ENCODE measurements around the gene NOL8.

GRCh38 chr9:92310562-92310961 lies 14.6 kb downstream of the NOL8 start:
- no peak for TF ChIP-seq CTCF (optimal IDR thresholded peaks at IDR 0.05 in 1 of 3, IDR thresholded peaks at IDR 0.05 in 1 of 3, conservative IDR thresholded peaks at IDR 0.05 in 1 of 3; ENCODE audit: extremely low read depth in 1 of 3, insufficient read depth in 2 of 3, low read length in 3 of 3)
- TF ChIP-seq EZH2 (IDR thresholded peaks at IDR 0.05; ENCODE audit: low read length) = no peak
